Esophagus squamous epithelium (tissue), 5 donors: ENCODE measurements around the gene KRTAP3-3. TPM values are rescaled to one million over a fixed set of nuclear protein-coding genes. Genes with fewer than 3 reads are reported as not detected.

Source experiments
- DNase-seq: peaks from one replicate; lab custom pipeline; 2025; lab: John Stamatoyannopoulos, UW
- H3K27ac ChIP-seq, 4 donors: fragments of 200-600 bp; sonication (generic); one replicate each; pipeline ENCODE4 v1.5.1; 2016 to 2019; ENCODE audit warnings: mild to moderate bottlenecking in 1 of 4
- H3K27me3 ChIP-seq, 4 donors: fragments of 200-600 bp; sonication (generic); 1 replicate in 3 of 4; 2 replicates in 1 of 4; pipeline versions ENCODE4 v1.5.1 to v1.6.0; 2017 to 2021; ENCODE audit warnings: antibody characterized with exemption in 1 of 4
- H3K36me3 ChIP-seq, 3 donors: fragments of 200-600 bp; sonication (generic); one replicate each; pipeline ENCODE4 v1.5.1; 2016 to 2019
- H3K4me1 ChIP-seq, 3 donors: fragments of 200-600 bp; sonication (generic); one replicate each; pipeline ENCODE4 v1.5.1; 2017 to 2019
- H3K4me3 ChIP-seq, 4 donors: fragments of 200-600 bp; sonication (generic); 1 replicate in 3 of 4; 2 replicates in 1 of 4; pipeline ENCODE4 v1.5.1; 2016 to 2019; ENCODE audit warnings: mild to moderate bottlenecking in 2 of 4, moderate library complexity in 1 of 4
- H3K9me3 ChIP-seq, 3 donors: fragments of 200-600 bp; sonication (generic); one replicate each; pipeline ENCODE4 v1.5.1; 2016 to 2019
- POLR2A ChIP-seq, 4 donors: fragments of 450-650 bp; IDR thresholded peaks; one replicate each; pipeline ENCODE4 v1.6.1; 2017; ENCODE audit warnings: antibody characterized with exemption in 4 of 4, mild to moderate bottlenecking in 4 of 4, moderate library complexity in 3 of 4
- WGBS, 2 donors: methylation state at CpG; one replicate each; pipeline ENCODE4 v1.1.5; 2018; 5-methylcytosine and 5-hydroxymethylcytosine counted together
- intact Hi-C: fragments of 100-400 bp; cut with DNase I; formaldehyde crosslinking; loops from one replicate; pipeline ENCODE4 v1.15.0; 2022
- total RNA-seq, 4 donors: library from RNA; depleted of rRNA; stranded (reverse); fragments of >200 nt; gene quantifications; one replicate each; pipeline ENCODE4 v1.1.0, GENCODE V29; 2016
- TF ChIP-seq, protein P1 (sequence below), 6 experiments: fragments of 450-650 bp in 4 of 6; fragments of 200-600 bp in 2 of 6; sonication (generic) in 2 of 6; IDR thresholded peaks; one replicate each; pipeline ENCODE4 v1.5.1; 2016 to 2019; ENCODE audit warnings: antibody characterized with exemption in 6 of 6, mild to moderate bottlenecking in 4 of 6, moderate library complexity in 4 of 6
- donor health status: DM: yes; HTN: yes; CAD: no.

KRTAP3-3 gene
- total RNA-seq, 4 donors from 2014 or later = not detected

DNA sequence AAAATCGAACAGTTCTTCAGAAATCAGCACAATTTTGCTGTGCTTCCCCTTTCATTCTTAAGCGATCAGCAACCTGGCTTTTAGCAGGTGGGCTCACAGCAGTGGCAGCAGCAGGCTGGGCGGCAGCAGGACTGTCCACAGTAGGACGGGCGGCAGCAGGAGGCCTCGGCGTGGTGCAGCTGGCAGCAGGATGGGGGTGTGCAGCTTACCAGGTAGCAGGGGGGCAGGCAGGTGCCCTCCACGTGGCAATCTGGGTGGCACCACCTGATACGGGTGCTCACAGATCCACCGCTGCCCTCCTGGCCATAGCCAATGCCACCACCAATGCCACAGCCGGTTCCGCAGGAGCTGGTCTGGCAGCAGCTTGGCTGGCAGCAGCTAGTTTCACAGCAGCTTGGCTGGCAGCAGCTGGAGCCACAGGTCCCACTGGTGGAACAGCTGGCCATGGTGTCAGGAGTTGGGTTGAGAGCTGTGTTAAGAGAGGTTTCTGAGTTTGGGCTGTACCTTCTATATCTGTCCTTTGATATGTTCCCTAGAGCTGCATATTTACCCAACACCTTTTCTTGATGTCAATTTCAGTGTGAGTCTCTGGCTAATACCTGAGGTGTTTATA lies 35.8 kb upstream of the KRTAP3-3 start, which contains the start of gene KRTAP1-4:
Gene KRTAP1-4 (minus strand): TSS at position 563 of the 613 bp plus-strand sequence. CDS start 117 bp downstream, at position 446.
- no peak within 1 kb of the TSS for H3K4me3 ChIP-seq
- H3K36me3 ChIP-seq = no peaks in the 10 kb centered on the region
- DNase-seq = no peak
- no peak within 1 kb of the TSS for H3K27ac ChIP-seq
- 81 to 94% methylated on average over 2 to 9 of the region's 12 CpGs for WGBS, 2 donors
- H3K9me3 ChIP-seq = no peaks in the 10 kb centered on the region
- H3K27me3 ChIP-seq = peaks cover 0 to 32% (median 0%) of the 10 kb centered on the region in 4 donors
- TF ChIP-seq, protein P1, sequence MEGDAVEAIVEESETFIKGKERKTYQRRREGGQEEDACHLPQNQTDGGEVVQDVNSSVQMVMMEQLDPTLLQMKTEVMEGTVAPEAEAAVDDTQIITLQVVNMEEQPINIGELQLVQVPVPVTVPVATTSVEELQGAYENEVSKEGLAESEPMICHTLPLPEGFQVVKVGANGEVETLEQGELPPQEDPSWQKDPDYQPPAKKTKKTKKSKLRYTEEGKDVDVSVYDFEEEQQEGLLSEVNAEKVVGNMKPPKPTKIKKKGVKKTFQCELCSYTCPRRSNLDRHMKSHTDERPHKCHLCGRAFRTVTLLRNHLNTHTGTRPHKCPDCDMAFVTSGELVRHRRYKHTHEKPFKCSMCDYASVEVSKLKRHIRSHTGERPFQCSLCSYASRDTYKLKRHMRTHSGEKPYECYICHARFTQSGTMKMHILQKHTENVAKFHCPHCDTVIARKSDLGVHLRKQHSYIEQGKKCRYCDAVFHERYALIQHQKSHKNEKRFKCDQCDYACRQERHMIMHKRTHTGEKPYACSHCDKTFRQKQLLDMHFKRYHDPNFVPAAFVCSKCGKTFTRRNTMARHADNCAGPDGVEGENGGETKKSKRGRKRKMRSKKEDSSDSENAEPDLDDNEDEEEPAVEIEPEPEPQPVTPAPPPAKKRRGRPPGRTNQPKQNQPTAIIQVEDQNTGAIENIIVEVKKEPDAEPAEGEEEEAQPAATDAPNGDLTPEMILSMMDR (IDR thresholded peaks at IDR 0.05) = no peak
- TF ChIP-seq POLR2A (IDR thresholded peaks at IDR 0.05) = no peak
- intact Hi-C loops = no loop called here
- H3K4me1 ChIP-seq = peaks cover 0 to 21% (median 2%) of the 10 kb centered on the region in 3 donors

DNA sequence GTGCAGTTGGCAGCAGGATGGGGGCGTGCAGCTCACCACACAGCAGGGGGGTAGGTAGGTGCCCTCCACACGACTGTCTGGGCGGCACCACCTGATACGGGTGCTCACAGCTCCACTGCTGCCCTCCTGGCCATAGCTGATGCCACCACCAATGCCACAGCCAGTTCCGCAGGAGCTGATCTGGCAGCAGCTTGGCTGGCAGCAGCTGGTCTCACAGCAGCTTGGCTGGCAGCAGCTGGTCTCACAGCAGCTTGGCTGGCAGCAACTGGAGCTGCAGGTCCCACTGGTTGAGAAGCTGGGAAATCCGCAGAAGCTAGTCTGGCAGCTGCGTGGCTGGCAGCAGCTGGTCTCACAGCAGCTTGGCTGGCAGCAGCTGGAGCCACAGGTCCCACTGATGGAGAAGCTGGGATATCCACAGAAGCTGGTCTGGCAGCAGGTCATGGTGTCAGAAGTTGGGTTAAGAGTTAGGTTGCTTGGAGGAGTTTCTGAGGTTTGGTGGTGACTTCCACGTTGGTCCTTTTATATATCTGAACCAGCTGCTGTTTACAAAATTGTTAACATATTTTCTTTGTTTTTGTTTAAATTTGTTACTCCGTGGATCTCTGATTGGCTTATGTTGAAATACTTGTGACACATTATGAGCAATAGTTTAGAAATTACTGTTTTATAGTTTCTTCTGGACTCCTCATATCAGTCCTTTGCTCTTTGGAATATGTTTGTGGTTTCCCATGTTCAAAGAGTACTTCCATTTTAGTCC lies 32.9 kb upstream of the KRTAP3-3 start, which contains the start of gene KRTAP1-5:
Gene KRTAP1-5 (minus strand): TSS at position 494 of the 757 bp plus-strand sequence. CDS start 53 bp downstream, at position 441.
- 28 to 44% methylated on average over 2 to 7 of the region's 9 CpGs for WGBS, 2 donors
- Histone ChIP-seq H3K4me3 (no peak within 1 kb of the TSS), H3K4me1 (peaks cover 0 to 14% (median 0%) of the 10 kb centered on the region in 3 donors), H3K9me3 (no peaks in the 10 kb centered on the region), H3K36me3 (no peaks in the 10 kb centered on the region), H3K27me3 (peaks cover 0 to 32% (median 0%) of the 10 kb centered on the region in 4 donors), H3K27ac (no peak within 1 kb of the TSS)
- TF ChIP-seq, protein P1 (IDR thresholded peaks at IDR 0.05) = no peak
- no peak for TF ChIP-seq POLR2A (IDR thresholded peaks at IDR 0.05)
- intact Hi-C loops = no loop called here
- no peak for DNase-seq

GRCh38 chr17:41024697-41025096 lies 30.7 kb upstream of the KRTAP3-3 start:
- no peak overlapping the region for H3K27ac ChIP-seq
- H3K9me3 ChIP-seq = no peaks in the 10 kb centered on the region
- H3K27me3 ChIP-seq = peaks cover 0 to 25% (median 0%) of the 10 kb centered on the region in 4 donors
- no peak for TF ChIP-seq POLR2A (IDR thresholded peaks at IDR 0.05)
- TF ChIP-seq, protein P1 (IDR thresholded peaks at IDR 0.05) = no peak
- intact Hi-C loops = no loop called here
- 83 to 93% methylated on average over 3 of the region's 3 CpGs for WGBS, 2 donors
- H3K4me3 ChIP-seq = no peak overlapping the region
- no peak for DNase-seq
- H3K4me1 ChIP-seq = peaks cover 0 to 9% (median 0%) of the 10 kb centered on the region in 3 donors
- H3K36me3 ChIP-seq = no peaks in the 10 kb centered on the region

DNA sequence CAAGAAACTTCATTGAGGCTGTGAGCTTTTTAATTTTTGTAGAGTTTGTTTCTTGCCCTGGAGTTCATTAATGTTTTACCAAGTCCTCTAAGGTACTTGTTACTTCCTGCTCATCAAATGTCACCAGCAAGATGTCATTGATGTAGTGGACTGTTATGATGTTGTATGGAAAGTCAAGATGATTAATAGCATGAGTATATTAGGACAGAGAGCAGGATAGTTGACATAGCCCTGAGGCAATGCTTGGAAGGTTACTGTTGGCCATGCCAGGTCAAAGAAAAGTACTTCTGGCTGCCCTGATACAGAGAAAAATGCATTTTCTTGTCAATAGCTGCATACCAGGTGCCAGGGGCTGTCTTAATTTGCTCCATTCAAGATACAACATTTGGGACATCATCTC lies 26.4 kb upstream of the KRTAP3-3 start:
- Histone ChIP-seq H3K36me3 (no peaks in the 10 kb centered on the region), H3K9me3 (no peaks in the 10 kb centered on the region), H3K4me1 (peaks cover 0 to 22% (median 4%) of the 10 kb centered on the region in 3 donors), H3K27me3 (peaks cover 0 to 15% (median 0%) of the 10 kb centered on the region in 4 donors), H3K4me3 (no peak overlapping the region), H3K27ac (no peak overlapping the region)
- intact Hi-C loops = no loop called here
- TF ChIP-seq POLR2A (IDR thresholded peaks at IDR 0.05) = no peak
- TF ChIP-seq, protein P1 (IDR thresholded peaks at IDR 0.05) = no peak
- DNase-seq = no peak

- intact Hi-C loops = no loop called here
- no peak for DNase-seq
- TF ChIP-seq, protein P1 (IDR thresholded peaks at IDR 0.05) = no peak
- no peak for TF ChIP-seq POLR2A (IDR thresholded peaks at IDR 0.05)
- Histone ChIP-seq H3K36me3 (no peaks in the 10 kb centered on the region), H3K4me3 (no peak overlapping the region), H3K27me3 (peaks cover 0 to 21% (median 0%) of the 10 kb centered on the region in 4 donors), H3K9me3 (no peaks in the 10 kb centered on the region), H3K4me1 (peaks cover 0 to 22% (median 4%) of the 10 kb centered on the region in 3 donors), H3K27ac (no peak overlapping the region)
- WGBS, 2 donors = 86 to 100% methylated on average over 3 of the region's 3 CpGs
These were observed 25.5 kb upstream of the KRTAP3-3 start for GRCh38 chr17:41019415-41019814.
